ENCODE results near the gene RALGPS1. TPM values are rescaled to one million over a fixed set of nuclear protein-coding genes. Genes with fewer than 3 reads are reported as not detected.

RALGPS1 gene
- total RNA-seq, 2 donors from 2014 or later = 9.3 to 12.6 TPM

DNA sequence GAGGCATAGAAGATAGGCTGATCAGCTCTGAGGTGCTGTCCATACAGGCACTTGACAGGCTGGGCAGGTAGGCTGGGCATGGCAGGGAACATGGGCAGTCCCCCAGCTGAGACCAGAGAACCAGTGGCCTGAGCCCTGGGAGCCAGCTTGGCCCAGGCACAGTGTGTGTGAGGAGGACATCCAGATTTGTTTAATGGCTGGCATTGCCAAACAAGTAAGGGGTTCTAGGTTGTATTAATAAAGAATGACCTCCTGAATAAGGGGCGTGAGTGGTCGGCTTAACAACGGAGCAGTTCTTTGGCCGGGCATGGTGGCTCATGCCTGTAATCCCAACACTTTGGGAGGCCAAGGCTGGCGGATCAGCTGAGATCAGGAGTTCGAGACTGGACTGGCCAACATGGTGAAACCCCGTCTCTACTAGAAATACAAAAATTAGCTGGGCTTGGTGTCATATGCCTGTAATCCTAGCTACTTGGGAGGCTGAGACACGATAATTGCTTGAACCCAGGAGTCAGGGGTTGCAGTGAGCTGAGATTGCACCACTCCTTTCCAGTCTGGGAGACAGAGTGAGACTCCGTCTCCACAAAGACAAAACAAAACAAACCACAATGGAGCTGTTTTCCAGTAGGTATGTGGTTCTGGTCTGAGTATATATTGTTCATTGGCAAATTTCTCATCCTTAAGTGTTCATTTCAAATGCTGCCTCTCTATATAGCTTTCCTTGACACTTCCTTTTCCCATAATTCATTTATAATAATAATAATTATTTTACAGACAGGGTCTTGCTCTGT, 151.7 kb downstream of the RALGPS1 start:
- no peaks in the 10 kb centered on the region for H3K36me3 Mint-ChIP-seq (ENCODE audit: low read depth)
- H3K4me3 Mint-ChIP-seq = no peak overlapping the region
- H3K27me3 Mint-ChIP-seq = no peaks in the 10 kb centered on the region
- peaks cover 2% of the 10 kb centered on the region for H3K4me1 Mint-ChIP-seq
- H3K27ac Mint-ChIP-seq = no peak overlapping the region
- no peaks in the 10 kb centered on the region for H3K9me3 ChIP-seq (ENCODE audit: control insufficient read depth, low read length, poor library complexity, severe bottlenecking)
- DNase-seq (no peak), ATAC-seq (no peak)

DNA sequence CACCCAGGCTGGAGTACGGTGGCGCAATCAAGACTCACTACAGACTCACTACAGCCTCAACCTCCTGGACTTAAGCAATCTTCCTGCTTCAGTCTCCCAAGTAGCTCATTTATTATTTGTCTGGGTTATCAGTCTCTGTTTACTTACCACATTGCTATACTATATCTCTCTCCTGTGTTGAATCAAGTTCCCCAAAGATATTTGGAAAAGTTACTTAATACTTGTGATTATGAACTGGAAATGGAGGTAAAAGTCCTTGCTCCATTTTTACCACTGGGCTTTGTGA, 152.2 kb downstream of the RALGPS1 start:
- H3K4me1 Mint-ChIP-seq = peaks cover 2% of the 10 kb centered on the region
- H3K27me3 Mint-ChIP-seq = no peaks in the 10 kb centered on the region
- no peak overlapping the region for H3K4me3 Mint-ChIP-seq
- no peak overlapping the region for H3K27ac Mint-ChIP-seq
- DNase-seq (no peak), ATAC-seq (no peak)
- no peaks in the 10 kb centered on the region for H3K9me3 ChIP-seq (ENCODE audit: control insufficient read depth, low read length, poor library complexity, severe bottlenecking)
- no peaks in the 10 kb centered on the region for H3K36me3 Mint-ChIP-seq (ENCODE audit: low read depth)

DNA sequence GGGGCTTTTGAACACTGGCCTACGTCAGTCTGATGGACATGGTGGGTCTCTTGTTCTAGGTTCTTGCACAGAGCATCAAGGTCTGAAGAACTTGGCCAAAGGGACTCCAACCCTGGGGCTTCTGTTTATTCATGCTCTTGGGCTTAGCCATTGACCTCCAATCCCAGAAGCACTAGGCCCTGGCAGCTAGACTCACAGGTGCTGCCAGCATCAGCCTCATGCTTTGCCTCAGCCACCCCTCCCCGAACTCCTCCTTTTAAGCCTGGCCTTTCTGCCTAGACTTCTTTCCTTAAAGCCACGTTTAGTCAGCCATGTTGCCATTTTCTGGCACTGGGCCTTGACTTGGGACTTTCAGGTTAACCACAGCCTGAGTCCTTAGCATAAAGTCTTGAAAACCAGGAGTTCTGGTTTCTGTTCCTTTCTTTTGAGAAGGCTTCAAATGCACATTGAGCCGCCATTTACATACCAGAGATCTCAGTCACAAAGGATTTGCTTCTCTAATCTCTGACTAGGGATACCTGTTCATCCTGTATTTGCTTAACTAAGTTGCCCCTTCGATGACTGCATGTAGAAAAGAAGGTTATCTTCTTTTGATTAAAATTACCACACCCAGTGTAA, 153.1 kb downstream of the RALGPS1 start:
- H3K4me1 Mint-ChIP-seq = peaks cover 2% of the 10 kb centered on the region

DNA sequence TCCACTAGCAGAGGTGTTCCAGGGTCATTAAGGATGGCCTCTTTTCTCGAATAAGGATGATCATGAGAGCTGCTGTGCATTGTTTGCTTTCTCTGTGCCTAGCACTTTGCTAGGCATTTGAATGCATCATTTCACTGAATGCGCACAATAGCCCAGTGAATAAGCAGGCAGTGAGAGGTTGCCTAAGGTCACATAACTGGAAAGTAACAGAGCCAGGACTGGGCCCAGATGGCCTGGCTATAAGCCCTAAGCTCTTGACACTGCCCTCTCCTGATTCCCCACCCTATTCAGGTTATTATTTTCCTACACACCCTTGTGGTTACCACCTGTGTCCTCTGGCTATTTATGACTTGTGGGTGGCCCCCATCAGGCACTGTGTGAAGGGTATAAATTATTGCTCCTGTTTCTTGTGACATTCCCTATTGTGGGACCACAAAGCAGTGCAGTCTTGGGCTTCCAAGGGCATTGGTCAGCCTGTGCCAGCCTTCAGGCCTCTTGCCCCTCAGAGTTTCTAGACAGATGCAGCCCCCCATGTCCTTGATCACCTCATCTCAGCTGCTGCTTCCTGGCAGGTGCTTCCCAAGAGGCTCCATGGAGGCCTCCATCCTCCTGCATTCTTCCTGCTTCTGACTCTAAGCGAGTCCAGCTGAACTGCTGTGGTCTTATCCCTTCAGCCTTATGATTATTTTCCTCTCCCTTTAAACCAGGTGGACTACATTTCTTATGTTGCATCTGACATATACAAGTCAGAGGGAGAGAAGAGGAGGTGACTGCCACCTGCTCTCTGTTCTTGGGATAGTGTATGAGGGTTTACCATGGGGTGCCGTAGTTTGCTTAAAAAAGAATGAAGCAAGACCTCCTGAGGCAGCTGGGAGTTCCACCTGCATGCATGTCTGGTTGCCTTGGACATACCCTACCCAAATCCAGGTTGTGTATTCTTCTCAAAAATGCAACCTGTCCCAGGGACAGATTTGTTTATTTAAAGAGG, 160.3 kb downstream of the RALGPS1 start:
- Mint-ChIP-seq H3K4me3 (no peak overlapping the region), H3K36me3 (ENCODE audit: low read depth) (peaks cover 8% of the 10 kb centered on the region), H3K4me1 (peaks cover 6% of the 10 kb centered on the region), H3K27ac (no peak overlapping the region), H3K27me3 (no peaks in the 10 kb centered on the region)
- no peak for DNase-seq
- ATAC-seq = no peak
- H3K9me3 ChIP-seq (ENCODE audit: control insufficient read depth, low read length, poor library complexity, severe bottlenecking) = no peaks in the 10 kb centered on the region

More for the DNA sequence above, 153.1 kb downstream of the RALGPS1 start:
- ATAC-seq (no peak), DNase-seq (no peak)
- no peaks in the 10 kb centered on the region for H3K27me3 Mint-ChIP-seq
- no peak overlapping the region for H3K4me3 Mint-ChIP-seq
- no peaks in the 10 kb centered on the region for H3K36me3 Mint-ChIP-seq (ENCODE audit: low read depth)
- no peak overlapping the region for H3K27ac Mint-ChIP-seq
- H3K9me3 ChIP-seq (ENCODE audit: control insufficient read depth, low read length, poor library complexity, severe bottlenecking) = no peaks in the 10 kb centered on the region

DNA sequence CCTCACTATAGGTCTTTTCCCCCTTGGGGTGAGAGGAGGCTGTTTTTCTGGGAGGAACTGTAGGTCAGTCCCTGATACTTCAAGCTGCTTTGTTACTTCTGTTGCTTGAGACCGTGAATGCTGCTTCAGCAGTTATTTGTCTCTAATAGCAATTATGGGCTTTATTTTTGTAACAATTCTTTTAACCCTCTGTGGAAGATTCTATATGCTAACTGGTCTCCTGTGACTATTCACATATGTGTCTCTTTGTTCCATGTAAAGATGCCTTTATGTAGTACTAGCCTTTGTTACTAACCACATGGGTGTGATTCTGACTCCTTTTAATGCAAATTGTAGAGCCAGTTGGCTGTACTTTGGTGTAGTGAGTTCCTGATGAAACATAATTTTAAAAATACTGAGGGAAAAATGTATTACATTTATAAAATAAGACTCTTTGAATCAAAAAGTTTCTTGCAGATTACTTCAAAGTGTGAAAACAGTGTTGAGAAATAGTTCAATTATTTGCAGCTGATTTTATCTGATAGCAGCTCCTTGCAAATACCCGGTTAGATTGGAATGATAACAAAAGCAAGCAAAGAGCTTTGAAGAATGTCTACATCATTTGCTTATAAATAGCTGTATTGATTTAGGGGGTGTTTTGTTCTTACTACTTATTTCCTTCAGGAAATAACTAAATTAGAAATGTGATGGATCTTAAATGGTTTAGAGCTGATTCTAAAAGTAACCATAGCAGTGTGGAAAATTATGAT, 161.2 kb downstream of the RALGPS1 start:
- Mint-ChIP-seq H3K27ac (no peak overlapping the region), H3K36me3 (ENCODE audit: low read depth) (peaks cover 9% of the 10 kb centered on the region), H3K4me1 (peaks cover 6% of the 10 kb centered on the region), H3K27me3 (no peaks in the 10 kb centered on the region), H3K4me3 (no peak overlapping the region)
- ATAC-seq (no peak), DNase-seq (no peak)
- H3K9me3 ChIP-seq (ENCODE audit: control insufficient read depth, low read length, poor library complexity, severe bottlenecking) = no peaks in the 10 kb centered on the region

DNA sequence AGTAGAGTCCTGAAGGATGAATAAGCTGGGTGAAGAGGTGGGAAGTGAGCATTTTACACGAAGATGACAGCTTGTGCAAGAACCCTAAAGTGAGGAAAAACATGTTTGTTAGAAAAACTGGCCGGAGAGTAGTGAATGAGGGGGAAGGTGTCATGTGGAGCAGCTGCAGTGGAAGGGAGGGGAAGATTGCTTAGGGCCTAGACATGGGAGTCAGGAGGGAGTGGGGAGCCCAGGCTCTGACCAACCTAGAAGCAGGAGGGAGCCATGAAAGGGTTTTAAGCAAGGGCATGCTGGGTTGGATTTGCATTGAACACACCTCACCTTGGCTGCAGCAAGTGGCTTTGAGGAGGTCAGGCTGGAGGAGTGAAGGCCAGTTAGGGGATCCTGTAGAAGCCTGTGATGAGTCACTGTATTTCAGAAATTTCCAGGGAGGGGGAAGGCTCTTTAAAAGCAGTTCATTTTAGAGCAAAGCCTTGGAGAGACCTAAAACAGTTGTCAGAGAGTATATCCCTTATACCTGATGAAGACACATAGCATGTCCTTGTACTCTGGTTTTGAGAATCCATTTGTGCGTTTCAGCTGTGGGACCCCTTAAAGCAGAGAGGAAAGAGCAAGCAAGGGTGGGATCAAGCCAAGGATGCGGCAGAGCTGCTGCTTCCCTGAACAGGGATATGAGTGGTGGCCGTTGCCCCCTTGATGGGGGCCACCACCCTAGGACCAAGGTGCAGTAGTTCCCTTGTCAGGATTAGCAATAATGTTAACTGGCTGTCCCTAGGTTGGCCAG, 162.5 kb downstream of the RALGPS1 start:
- Mint-ChIP-seq H3K4me3 (peak overlapping the region; percentile 16), H3K4me1 (peaks cover 8% of the 10 kb centered on the region), H3K27me3 (no peaks in the 10 kb centered on the region), H3K36me3 (ENCODE audit: low read depth) (peaks cover 9% of the 10 kb centered on the region), H3K27ac (no peak overlapping the region)
- ATAC-seq (no peak), DNase-seq (no peak)
- no peaks in the 10 kb centered on the region for H3K9me3 ChIP-seq (ENCODE audit: control insufficient read depth, low read length, poor library complexity, severe bottlenecking)

DNA sequence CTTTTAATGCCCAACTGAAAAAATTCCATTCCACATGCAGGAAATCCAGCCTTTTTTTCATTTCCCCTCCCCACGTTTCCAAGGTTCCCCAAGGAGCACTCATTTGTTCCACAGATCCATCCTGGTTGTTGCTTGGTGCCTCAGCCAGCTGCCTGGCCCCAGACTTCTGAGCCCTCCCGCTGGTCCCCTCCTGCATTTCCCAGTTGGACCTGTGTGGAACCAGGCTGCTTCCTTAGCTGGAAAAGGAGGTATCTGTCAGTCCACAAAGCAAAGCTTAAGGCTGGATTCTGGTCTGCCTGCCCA, 163.0 kb downstream of the RALGPS1 start:
- H3K4me3 Mint-ChIP-seq = no peak overlapping the region
- peaks cover 8% of the 10 kb centered on the region for H3K4me1 Mint-ChIP-seq
- no peaks in the 10 kb centered on the region for H3K9me3 ChIP-seq (ENCODE audit: control insufficient read depth, low read length, poor library complexity, severe bottlenecking)
- no peaks in the 10 kb centered on the region for H3K27me3 Mint-ChIP-seq
- H3K27ac Mint-ChIP-seq = no peak overlapping the region
- peaks cover 9% of the 10 kb centered on the region for H3K36me3 Mint-ChIP-seq (ENCODE audit: low read depth)
- DNase-seq (no peak), ATAC-seq (no peak)

DNA sequence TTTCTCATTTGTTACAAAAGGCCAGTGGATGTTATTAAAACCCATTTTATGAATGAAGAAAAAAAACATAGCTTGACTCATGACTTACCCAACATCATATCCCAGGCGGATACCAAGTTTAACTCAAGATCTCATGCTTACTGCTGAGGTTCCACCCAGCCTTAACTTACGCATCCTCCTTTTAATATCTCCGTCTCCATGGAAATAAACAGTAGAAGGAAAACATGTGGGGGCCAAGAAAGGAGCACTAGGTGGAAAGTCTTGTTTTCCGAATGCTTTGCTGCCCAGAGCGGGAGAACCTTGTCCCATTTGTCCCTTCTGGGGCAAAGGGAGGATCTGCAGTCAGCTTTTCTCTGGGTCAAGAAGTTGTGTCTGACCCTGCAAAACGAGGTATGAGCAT, 163.8 kb downstream of the RALGPS1 start:
- DNase-seq (no peak), ATAC-seq (no peak)
- peaks cover 10% of the 10 kb centered on the region for H3K4me1 Mint-ChIP-seq
- no peaks in the 10 kb centered on the region for H3K9me3 ChIP-seq (ENCODE audit: control insufficient read depth, low read length, poor library complexity, severe bottlenecking)
- H3K27ac Mint-ChIP-seq = no peak overlapping the region
- H3K4me3 Mint-ChIP-seq = no peak overlapping the region
- no peaks in the 10 kb centered on the region for H3K27me3 Mint-ChIP-seq
- H3K36me3 Mint-ChIP-seq (ENCODE audit: low read depth) = peaks cover 9% of the 10 kb centered on the region

DNA sequence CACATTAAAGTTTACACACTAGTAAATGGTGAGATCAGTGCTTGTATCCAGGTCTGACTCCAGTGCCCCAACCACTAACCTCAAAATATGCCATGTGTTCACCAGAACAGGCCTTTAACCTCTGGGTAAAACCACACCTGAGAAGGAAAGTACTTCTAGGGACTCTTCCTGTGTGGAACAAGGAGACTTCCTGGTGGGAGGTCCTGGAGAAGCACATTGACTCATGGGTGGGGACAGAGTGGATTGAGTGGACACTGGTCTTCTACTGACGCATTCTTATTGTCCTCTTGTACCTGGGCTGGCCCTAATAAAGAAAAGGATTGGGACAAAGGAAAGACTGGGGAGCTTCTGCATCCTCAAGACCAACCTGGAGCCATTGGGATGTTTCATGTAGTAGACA, 164.4 kb downstream of the RALGPS1 start:
- ATAC-seq (no peak), DNase-seq (no peak)
- H3K4me3 Mint-ChIP-seq = no peak overlapping the region
- H3K27ac Mint-ChIP-seq = no peak overlapping the region
- H3K36me3 Mint-ChIP-seq (ENCODE audit: low read depth) = peaks cover 9% of the 10 kb centered on the region
- no peaks in the 10 kb centered on the region for H3K9me3 ChIP-seq (ENCODE audit: control insufficient read depth, low read length, poor library complexity, severe bottlenecking)
- H3K27me3 Mint-ChIP-seq = no peaks in the 10 kb centered on the region
- peaks cover 10% of the 10 kb centered on the region for H3K4me1 Mint-ChIP-seq

DNA sequence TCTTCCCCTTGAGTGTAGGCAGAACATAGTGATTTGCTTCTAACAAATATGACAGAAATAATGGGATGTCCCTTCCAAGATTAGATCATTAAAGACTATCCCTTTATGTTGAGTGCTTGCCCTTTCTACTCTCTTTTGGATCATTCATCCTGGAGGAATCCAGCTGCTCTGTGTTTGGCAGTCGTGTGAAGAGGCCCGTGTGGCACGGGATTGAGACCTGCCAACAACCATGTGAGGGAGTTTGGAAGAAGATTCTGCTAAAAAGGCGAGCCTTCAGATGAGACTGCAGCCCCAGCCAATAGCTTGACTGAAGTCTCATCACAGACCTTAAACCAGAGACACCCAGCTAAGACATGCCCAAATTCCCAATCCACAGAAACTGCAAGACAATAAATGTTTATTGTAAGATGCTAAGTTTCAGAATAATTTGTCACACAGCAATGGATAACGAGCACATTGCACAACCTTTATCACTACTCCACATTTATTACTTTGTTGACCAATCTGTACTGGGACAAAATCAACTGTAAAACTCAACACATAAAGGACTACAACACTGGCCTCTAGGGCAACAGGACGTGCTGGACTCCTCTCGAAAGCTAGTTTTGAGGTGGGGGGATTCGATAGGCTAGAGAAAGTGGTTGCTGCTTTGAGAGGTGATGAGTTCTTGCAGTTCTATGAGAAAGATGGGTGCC, 165.0 kb downstream of the RALGPS1 start:
- no peaks in the 10 kb centered on the region for H3K9me3 ChIP-seq (ENCODE audit: control insufficient read depth, low read length, poor library complexity, severe bottlenecking)
- Mint-ChIP-seq H3K27me3 (no peaks in the 10 kb centered on the region), H3K36me3 (ENCODE audit: low read depth) (peaks cover 9% of the 10 kb centered on the region), H3K4me3 (no peak overlapping the region), H3K4me1 (peaks cover 12% of the 10 kb centered on the region), H3K27ac (no peak overlapping the region)
- no peak for DNase-seq
- ATAC-seq = no peak

DNA sequence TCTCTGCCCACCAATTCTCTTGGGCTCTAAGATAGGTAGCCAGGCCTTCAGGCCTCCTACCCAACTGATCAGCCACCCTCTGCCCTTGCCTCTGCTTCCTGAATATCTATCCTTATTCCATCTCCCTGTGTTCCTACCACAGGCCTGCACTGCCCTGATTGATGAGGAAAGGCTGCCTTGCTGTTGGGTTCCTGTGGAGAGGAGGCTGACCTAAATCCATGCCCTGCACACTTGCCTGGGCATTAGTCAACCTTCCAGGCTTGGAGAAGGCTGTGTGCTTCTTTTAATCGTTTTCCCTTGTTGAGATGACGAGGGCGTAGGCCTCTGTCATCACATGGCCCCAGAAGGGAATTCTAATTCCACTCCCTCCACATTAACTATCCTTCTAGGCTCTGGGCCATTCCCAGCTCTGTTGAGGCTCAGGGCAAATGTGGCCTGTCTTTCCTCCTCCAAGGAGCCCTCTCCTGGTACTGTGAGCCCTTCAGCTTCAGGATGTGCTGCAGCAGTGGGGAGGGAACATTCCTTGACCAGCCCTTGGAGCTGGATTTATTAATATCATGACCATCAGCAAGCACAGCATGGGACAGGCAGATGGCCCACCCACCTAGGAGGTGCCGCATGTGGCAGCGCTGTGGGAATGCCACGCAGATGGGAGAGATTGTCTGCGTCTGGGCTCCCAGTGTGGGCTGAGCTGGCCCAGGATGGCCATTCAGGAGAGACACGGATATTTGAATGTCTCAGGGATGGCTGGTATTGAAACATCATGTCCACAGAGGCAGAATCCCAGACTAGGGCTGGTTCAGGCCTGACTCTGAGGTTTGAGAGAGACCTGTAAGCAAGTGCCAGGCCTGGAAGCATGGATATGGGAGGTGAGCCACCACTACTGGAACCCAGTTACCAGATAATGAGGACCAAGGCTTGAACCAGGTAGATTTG, 166.9 kb downstream of the RALGPS1 start:
- no peaks in the 10 kb centered on the region for H3K9me3 ChIP-seq (ENCODE audit: control insufficient read depth, low read length, poor library complexity, severe bottlenecking)
- Mint-ChIP-seq H3K4me1 (peaks cover 14% of the 10 kb centered on the region), H3K27me3 (no peaks in the 10 kb centered on the region), H3K4me3 (no peak overlapping the region), H3K36me3 (ENCODE audit: low read depth) (peaks cover 9% of the 10 kb centered on the region), H3K27ac (no peak overlapping the region)
- ATAC-seq (no peak), DNase-seq (no peak)

Measured in T-helper 17 cell (primary cell).